Uterus (tissue), 4 donors: ENCODE data around the gene WWOX. TPM values are rescaled to one million over a fixed set of nuclear protein-coding genes. Genes with fewer than 3 reads are reported as not detected.

Experiments
- DNase-seq, 2 donors: peaks; one replicate each; pipeline ENCODE4 v3.0.0-alpha.2; 2019 to 2020
- H3K27ac ChIP-seq, 2 donors: fragments of 200-600 bp; sonication (generic); 1 replicate in 1 of 2; 2 replicates in 1 of 2; pipeline ENCODE4 v1.5.1; 2016 to 2018
- H3K27me3 ChIP-seq, 2 donors: fragments of 200-600 bp; sonication (generic); one replicate each; pipeline ENCODE4 v1.5.1; 2018 to 2019; ENCODE audit warnings: control low read depth in 1 of 2
- H3K36me3 ChIP-seq, 2 donors: fragments of 200-600 bp; sonication (generic); one replicate each; pipeline ENCODE4 v1.5.1; 2019; ENCODE audit warnings: control low read depth in 1 of 2
- H3K4me1 ChIP-seq, 2 donors: fragments of 200-600 bp; sonication (generic); one replicate each; pipeline ENCODE4 v1.5.1; 2018 to 2019; ENCODE audit warnings: control low read depth in 1 of 2
- H3K4me3 ChIP-seq, 2 donors: fragments of 200-600 bp; sonication (generic); 1 replicate in 1 of 2; 2 replicates in 1 of 2; pipeline ENCODE4 v1.5.1; 2018 to 2019; ENCODE audit warnings: mild to moderate bottlenecking in 1 of 2
- H3K9me3 ChIP-seq, 2 donors: fragments of 200-600 bp; sonication (generic); one replicate each; pipeline ENCODE4 v1.5.1; 2019; ENCODE audit warnings: control low read depth in 1 of 2
- CTCF ChIP-seq, 4 experiments: fragments of 200-600 bp in 2 of 4; fragments of 450-650 bp in 2 of 4; sonication (generic) in 2 of 4; IDR thresholded peaks; one replicate each; pipeline ENCODE4 v1.5.1; 2016 to 2019; ENCODE audit warnings: antibody characterized with exemption in 4 of 4, mild to moderate bottlenecking in 2 of 4, moderate library complexity in 1 of 4
- POLR2A ChIP-seq, 2 donors: fragments of 450-650 bp; IDR thresholded peaks; one replicate each; pipeline ENCODE4 v1.6.1; 2016; ENCODE audit warnings: antibody characterized with exemption in 2 of 2, mild to moderate bottlenecking in 1 of 2, moderate library complexity in 1 of 2
- intact Hi-C: fragments of 100-400 bp; cut with DNase I; formaldehyde crosslinking; loops from one replicate; pipeline ENCODE4 v1.15.1; 2023; ENCODE audit warnings: low total_unique reads
- total RNA-seq, 4 donors: library from RNA; depleted of rRNA in 3 of 4; stranded (reverse); fragments of >200 nt in 3 of 4; gene quantifications; one replicate each; pipeline versions ENCODE4 v1.1.0 to v1.2.4, GENCODE V29; 2014 to 2023
- donor health status: DM: yes; HTN: yes; CAD: no.

WWOX gene
- total RNA-seq, 4 donors from 2014 or later = 34.1 to 99.9 (median 55.8) TPM

GRCh38 chr16:78081341-78081740 is 18.1 kb upstream of the WWOX start:
- Histone ChIP-seq H3K27me3 (no peaks in the 10 kb centered on the region), H3K4me1 (no peaks in the 10 kb centered on the region), H3K9me3 (no peaks in the 10 kb centered on the region), H3K27ac (no peak overlapping the region), H3K36me3 (no peaks in the 10 kb centered on the region), H3K4me3 (no peak overlapping the region)
- TF ChIP-seq CTCF (IDR thresholded peaks at IDR 0.05) (no peak), POLR2A (IDR thresholded peaks at IDR 0.05) (no peak)
- DNase-seq = no peak
- intact Hi-C loops = no loop called here

- DNase-seq = no peak
- intact Hi-C loops = no loop called here
- TF ChIP-seq CTCF (IDR thresholded peaks at IDR 0.05) (no peak), POLR2A (IDR thresholded peaks at IDR 0.05) (no peak)
- no peaks in the 10 kb centered on the region for H3K27me3 ChIP-seq
- H3K9me3 ChIP-seq = no peaks in the 10 kb centered on the region
- no peak overlapping the region for H3K4me3 ChIP-seq
- H3K4me1 ChIP-seq = no peaks in the 10 kb centered on the region
- H3K36me3 ChIP-seq = no peaks in the 10 kb centered on the region
- H3K27ac ChIP-seq = no peak overlapping the region
Measured at GRCh38 chr16:78091419-78091818, 8.0 kb upstream of the WWOX start.

- intact Hi-C loops = no loop called here
- H3K9me3 ChIP-seq = no peaks in the 10 kb centered on the region
- H3K4me1 ChIP-seq = no peaks in the 10 kb centered on the region
- TF ChIP-seq POLR2A (IDR thresholded peaks at IDR 0.05) = no peak
- TF ChIP-seq CTCF (IDR thresholded peaks at IDR 0.05) = no peak
- DNase-seq = no peak
- no peak overlapping the region for H3K4me3 ChIP-seq
- no peaks in the 10 kb centered on the region for H3K36me3 ChIP-seq
- H3K27me3 ChIP-seq = no peaks in the 10 kb centered on the region
- H3K27ac ChIP-seq = no peak overlapping the region
Measured at GRCh38 chr16:78092758-78093157, 6.7 kb upstream of the WWOX start.

- Histone ChIP-seq H3K4me1 (no peaks in the 10 kb centered on the region), H3K36me3 (no peaks in the 10 kb centered on the region), H3K27me3 (no peaks in the 10 kb centered on the region), H3K4me3 (no peak overlapping the region), H3K27ac (no peak overlapping the region), H3K9me3 (no peaks in the 10 kb centered on the region)
- DNase-seq = no peak
- TF ChIP-seq POLR2A (IDR thresholded peaks at IDR 0.05) = no peak
- no peak for TF ChIP-seq CTCF (IDR thresholded peaks at IDR 0.05)
- intact Hi-C loops = no loop called here
Measured at GRCh38 chr16:78094166-78094565, 5.3 kb upstream of the WWOX start.

- TF ChIP-seq CTCF (IDR thresholded peaks at IDR 0.05) = no peak
- Histone ChIP-seq H3K9me3 (no peaks in the 10 kb centered on the region), H3K4me1 (no peaks in the 10 kb centered on the region), H3K36me3 (no peaks in the 10 kb centered on the region), H3K27me3 (no peaks in the 10 kb centered on the region), H3K27ac (no peak overlapping the region), H3K4me3 (no peak overlapping the region)
- no peak for DNase-seq
- intact Hi-C loops = no loop called here
Measured at GRCh38 chr16:78094998-78095397, 4.5 kb upstream of the WWOX start.
